Dendritic cell treated with granulocyte-macrophage colony-stimulating factor and Interleukin-4, amounts not matched to agents 40 ng/mL and 50 ng/mL, for 4 days (primary cell): ENCODE measurements around the gene LRPAP1.

Experiments used
- H3K27ac Mint-ChIP-seq: one replicate; pipeline ENCODE4 v1.8.0; 2022; ENCODE audit warnings: mild to moderate bottlenecking, mixed read lengths
- H3K27me3 Mint-ChIP-seq: one replicate; pipeline ENCODE4 v1.8.0; 2022; ENCODE audit warnings: mild to moderate bottlenecking, mixed read lengths
- H3K36me3 Mint-ChIP-seq: one replicate; pipeline ENCODE4 v1.8.0; 2022; ENCODE audit warnings: low read depth, mixed read lengths
- H3K4me1 Mint-ChIP-seq: one replicate; pipeline ENCODE4 v1.8.0; 2022; ENCODE audit warnings: low read depth, mixed read lengths
- H3K4me3 Mint-ChIP-seq: one replicate; pipeline ENCODE4 v1.8.0; 2022; ENCODE audit warnings: mild to moderate bottlenecking, moderate library complexity, mixed read lengths
- H3K9me3 Mint-ChIP-seq: one replicate; pipeline ENCODE4 v1.8.0; 2022; ENCODE audit warnings: mixed read lengths
- intact Hi-C: fragments of 100-400 bp; cut with micrococcal nuclease; formaldehyde crosslinking; loops from one replicate; pipeline ENCODE4 v1.15.0; 2022

The LRPAP1 gene

DNA sequence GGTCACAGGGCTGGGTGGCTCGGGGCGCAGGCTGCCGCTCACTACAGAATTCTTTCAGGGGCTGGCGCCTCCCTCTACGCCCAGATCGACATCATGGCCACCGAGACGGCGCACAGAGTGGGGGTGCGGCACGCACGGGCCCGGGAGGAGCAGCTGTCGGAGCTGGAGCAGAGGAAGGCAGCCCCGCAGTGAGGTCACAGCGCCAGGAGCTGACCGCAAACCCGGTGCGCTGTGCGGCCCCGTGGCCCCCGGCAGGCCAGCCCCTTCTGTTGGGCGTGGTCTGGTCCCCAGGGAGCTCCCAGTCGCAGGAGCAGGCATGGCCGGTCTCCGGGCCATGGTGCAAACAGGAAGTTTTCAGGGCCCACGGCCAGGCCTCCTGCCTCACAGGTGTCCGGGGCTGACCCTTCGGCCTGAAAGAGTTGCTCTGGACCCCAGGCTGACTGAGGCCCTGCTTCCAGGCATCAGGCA, 31.6 kb downstream of the LRPAP1 start:
- H3K4me1 Mint-ChIP-seq, result peaks cover 14% of the 10 kb centered on the region
- H3K4me3 Mint-ChIP-seq, result no peak overlapping the region
- H3K27ac Mint-ChIP-seq, result no peak overlapping the region
- intact Hi-C loops, result no loop called here
- H3K27me3 Mint-ChIP-seq, result peaks cover 15% of the 10 kb centered on the region
- no peaks in the 10 kb centered on the region for H3K9me3 Mint-ChIP-seq
- H3K36me3 Mint-ChIP-seq, result peaks cover 72% of the 10 kb centered on the region

DNA sequence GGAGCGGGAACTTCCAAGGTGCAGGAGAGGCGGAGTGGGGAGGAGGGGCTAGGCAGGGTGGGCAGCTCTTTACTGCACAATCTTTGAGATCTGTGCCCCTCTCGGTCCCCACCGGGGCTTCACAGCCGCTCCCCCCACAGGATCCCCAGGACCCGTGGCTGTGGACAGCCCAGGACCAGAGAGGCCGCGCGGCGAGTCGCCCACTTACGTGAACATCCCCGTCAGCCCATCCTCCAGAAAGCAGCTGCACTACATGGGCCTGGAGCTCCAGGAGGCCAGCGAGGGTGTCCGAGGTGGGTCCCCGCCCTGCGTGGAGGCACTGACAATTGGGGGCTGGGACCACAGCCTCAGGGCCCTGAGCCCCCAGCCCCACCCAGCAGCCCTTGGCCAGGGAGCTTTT, 32.1 kb downstream of the LRPAP1 start:
- H3K4me1 Mint-ChIP-seq, result peaks cover 14% of the 10 kb centered on the region
- intact Hi-C loops, result no loop called here
- H3K27ac Mint-ChIP-seq, result no peak overlapping the region
- H3K4me3 Mint-ChIP-seq, result no peak overlapping the region
- peaks cover 18% of the 10 kb centered on the region for H3K27me3 Mint-ChIP-seq
- H3K36me3 Mint-ChIP-seq, result peaks cover 66% of the 10 kb centered on the region
- H3K9me3 Mint-ChIP-seq, result no peaks in the 10 kb centered on the region

DNA sequence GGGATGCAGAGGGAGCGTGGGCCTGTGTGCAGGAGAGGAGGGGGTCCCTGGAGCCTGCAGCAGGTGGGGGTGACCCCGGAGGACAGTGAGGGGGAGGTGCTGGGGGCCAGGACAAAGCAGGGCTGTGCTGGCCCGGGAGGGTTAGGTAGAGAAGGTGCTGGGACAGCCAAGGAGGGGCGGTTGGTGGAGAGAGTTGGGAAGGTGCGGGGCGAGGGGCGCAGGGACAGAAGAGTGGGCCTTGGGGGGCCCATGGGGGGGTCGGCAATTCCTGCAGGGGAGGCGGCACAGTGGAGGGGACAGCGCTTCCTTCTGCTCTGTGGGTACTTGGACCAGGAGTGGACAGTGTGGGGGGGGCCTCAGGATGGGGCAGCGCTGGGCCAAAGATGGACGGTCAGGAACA, 32.5 kb downstream of the LRPAP1 start:
- Mint-ChIP-seq H3K4me3 (no peak overlapping the region), H3K27me3 (peaks cover 22% of the 10 kb centered on the region), H3K27ac (no peak overlapping the region), H3K9me3 (no peaks in the 10 kb centered on the region), H3K4me1 (peaks cover 14% of the 10 kb centered on the region), H3K36me3 (peaks cover 62% of the 10 kb centered on the region)
- intact Hi-C loops, result no loop called here

DNA sequence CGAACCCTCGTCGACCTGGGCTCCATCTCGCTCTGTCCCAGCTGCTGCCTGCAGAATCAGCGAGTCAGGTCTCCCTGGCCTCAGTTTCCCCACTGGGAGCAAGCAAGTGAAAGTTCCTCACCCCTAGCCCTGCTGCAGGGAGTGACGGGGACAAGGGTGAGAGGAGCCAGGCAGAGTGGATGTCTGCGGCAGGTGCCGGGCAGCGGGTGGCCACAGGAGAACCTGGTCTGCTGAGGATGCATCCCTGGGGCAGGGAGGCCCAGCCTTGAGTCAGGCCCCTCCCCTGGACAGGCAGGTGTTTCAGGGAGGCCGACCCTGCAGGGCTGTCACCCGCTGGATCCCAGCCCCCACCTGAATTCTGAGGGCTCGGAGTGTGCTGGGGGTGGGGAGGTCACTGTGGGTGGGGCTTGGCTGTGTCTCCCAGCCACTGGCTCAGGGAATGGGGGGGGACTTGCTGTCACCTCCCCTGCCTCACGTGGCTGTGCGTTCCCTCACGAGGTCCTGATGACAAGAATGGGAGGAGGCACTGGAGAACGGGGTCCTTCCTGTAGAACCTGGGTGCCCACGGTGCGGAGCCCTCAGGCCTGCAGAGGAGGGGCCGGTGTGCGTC, 33.2 kb downstream of the LRPAP1 start:
- peaks cover 55% of the 10 kb centered on the region for H3K36me3 Mint-ChIP-seq
- peaks cover 28% of the 10 kb centered on the region for H3K27me3 Mint-ChIP-seq
- no peak overlapping the region for H3K4me3 Mint-ChIP-seq
- no peak overlapping the region for H3K27ac Mint-ChIP-seq
- peaks cover 14% of the 10 kb centered on the region for H3K4me1 Mint-ChIP-seq
- H3K9me3 Mint-ChIP-seq, result no peaks in the 10 kb centered on the region
- intact Hi-C loops, result no loop called here

DNA sequence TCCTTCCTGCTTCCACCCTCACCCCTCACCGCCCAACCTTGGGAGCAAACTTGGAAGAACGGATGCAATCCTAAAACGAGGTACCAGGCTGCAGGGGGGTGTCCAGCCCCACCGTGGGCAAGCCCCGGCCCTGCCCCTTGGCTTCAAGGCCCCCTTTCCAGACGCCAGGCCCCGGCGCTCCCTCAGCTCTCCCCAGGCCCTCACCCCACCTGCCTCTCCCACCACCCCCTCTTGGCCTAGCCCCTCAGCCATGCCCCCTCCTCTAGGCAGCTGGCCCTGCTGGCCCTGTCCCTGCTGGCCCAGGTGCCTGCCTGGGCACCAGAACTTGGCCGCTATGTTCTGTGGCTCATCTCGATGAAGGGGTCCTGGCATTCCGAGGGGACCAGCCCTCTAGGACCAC, 33.8 kb downstream of the LRPAP1 start:
- Mint-ChIP-seq H3K4me1 (peaks cover 10% of the 10 kb centered on the region), H3K36me3 (peaks cover 49% of the 10 kb centered on the region), H3K9me3 (no peaks in the 10 kb centered on the region), H3K27ac (no peak overlapping the region), H3K4me3 (no peak overlapping the region), H3K27me3 (peaks cover 34% of the 10 kb centered on the region)
- intact Hi-C loops, result no loop called here

DNA sequence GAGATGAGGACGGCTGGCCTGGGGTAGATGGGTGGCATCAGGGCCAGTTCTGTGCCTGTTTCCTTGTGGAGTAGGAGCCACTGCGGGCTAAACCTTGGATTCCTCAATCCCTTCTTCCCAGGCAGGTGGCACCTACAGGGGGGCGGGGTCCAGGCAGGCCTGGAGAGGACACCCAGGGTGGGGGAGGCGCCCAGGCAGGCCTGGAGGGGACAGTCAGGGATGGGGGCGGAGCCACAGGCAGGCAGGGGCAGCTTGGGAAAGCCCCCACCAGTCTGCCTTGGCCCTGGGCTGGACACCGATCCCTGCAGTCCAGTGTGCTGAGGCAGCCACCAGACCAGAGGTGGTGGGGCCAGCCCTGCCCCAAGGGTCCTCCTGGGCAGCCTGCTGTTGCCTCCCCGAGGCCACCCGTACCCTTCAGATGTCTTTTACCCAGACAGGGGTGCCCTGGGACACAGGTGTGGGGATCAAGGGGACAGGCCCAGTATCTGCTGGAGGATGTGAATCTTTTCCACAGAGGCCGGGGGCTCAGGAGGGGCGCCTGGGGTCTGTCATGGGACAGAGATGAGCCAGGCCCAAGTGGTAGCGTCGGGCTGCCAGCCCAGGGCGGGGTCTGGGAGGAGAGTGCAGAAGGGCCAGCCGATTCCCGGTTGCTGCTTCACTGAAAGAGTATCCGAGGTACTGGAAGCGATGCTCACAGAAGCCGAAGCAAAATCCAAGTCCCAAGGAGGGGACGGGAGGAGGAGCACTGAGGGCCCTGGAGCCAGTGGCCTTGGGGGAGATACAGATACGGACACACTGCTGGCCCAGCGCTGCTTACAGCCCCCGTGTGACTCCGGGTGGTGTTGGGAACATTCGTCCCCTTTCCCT, 34.5 kb downstream of the LRPAP1 start:
- H3K27ac Mint-ChIP-seq, result no peak overlapping the region
- H3K9me3 Mint-ChIP-seq, result no peaks in the 10 kb centered on the region
- H3K27me3 Mint-ChIP-seq, result peaks cover 37% of the 10 kb centered on the region
- no peak overlapping the region for H3K4me3 Mint-ChIP-seq
- H3K36me3 Mint-ChIP-seq, result peaks cover 43% of the 10 kb centered on the region
- intact Hi-C loops, result no loop called here
- H3K4me1 Mint-ChIP-seq, result peaks cover 6% of the 10 kb centered on the region

DNA sequence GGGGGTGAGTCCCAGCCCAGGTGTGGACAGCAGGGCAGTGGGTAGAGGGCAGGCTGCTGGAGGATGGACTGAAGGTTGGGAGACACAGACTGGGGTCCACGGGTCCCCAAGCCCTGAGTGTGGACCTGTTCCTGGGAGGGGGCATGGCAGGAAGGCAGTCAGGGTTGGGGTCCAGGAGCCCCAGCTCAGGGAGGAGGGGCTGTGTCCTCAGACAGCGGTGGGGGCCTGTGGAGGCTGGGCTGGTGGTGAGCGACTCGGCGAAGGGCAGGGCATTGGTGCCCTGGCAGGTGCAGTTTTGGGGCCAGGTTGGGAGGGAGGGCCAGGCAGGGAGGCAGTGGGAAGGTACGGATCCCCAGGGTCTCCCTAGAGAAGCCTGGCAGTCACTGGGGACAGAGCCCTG, 35.1 kb downstream of the LRPAP1 start:
- peaks cover 36% of the 10 kb centered on the region for H3K36me3 Mint-ChIP-seq
- no peaks in the 10 kb centered on the region for H3K4me1 Mint-ChIP-seq
- no peak overlapping the region for H3K4me3 Mint-ChIP-seq
- no peak overlapping the region for H3K27ac Mint-ChIP-seq
- intact Hi-C loops, result no loop called here
- H3K27me3 Mint-ChIP-seq, result peaks cover 43% of the 10 kb centered on the region
- H3K9me3 Mint-ChIP-seq, result no peaks in the 10 kb centered on the region

DNA sequence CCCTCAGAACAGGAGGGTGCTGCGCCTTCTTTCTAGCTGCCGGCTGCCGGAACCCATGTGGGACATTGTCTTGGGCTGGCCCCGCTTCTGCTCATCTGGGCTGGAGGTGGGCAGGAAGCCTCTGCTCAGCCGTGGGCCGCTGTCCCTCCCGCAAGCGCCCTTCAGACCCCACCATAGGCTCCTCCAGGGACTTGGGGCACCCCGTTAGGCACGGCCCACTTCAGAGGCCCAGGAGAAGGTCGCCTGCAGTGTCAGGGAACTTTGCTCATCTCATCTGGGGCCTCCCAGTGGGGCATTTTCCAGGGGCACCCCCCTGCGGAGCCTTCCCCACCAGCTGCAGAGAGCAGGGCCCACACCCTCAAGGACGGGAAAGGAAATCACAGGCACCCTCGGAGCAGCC, 36.2 kb downstream of the LRPAP1 start:
- Mint-ChIP-seq H3K9me3 (no peaks in the 10 kb centered on the region), H3K36me3 (peaks cover 25% of the 10 kb centered on the region), H3K4me3 (no peak overlapping the region), H3K4me1 (peaks cover 4% of the 10 kb centered on the region), H3K27me3 (peaks cover 54% of the 10 kb centered on the region), H3K27ac (no peak overlapping the region)
- intact Hi-C loops, result no loop called here

DNA sequence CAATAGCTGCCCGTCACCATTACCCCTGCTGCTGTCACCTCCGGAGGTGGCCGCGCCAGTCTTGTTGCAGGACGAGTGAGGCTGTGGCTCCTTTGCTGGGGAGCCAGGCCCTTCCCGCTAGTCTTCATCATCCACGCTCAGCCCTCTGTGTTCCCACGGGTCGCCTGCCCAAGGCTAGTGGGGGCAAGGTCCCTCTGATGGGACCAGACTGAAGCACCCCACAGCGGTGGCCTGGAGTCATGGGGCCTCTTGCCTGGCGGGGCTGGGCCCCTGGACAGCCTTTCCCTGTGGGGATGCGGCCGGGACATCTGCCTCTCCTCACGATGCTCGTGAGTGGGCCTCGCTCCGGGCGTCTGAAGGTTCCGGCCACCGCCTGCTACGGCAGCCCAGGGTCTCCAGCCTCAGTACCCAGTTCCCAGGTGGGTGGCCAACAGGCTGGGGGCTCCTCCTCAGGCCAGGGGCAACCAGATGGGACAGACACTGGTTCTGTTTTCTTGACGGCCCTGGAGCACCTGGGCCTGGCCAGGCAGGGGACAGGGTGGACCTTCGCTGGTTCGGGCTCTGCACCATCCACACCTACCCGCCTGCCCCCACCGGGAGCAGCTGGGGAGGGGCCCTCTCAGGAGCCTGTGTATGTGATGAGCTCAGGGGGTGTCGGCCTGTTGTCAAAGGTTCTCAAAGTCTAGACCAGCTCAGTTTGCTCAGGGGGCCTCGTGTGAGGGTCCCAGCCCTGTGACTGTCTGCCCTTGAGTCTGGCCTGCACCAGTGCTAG, 36.8 kb downstream of the LRPAP1 start:
- Mint-ChIP-seq H3K9me3 (no peaks in the 10 kb centered on the region), H3K4me3 (no peak overlapping the region), H3K27me3 (peaks cover 61% of the 10 kb centered on the region), H3K4me1 (peaks cover 4% of the 10 kb centered on the region), H3K27ac (no peak overlapping the region), H3K36me3 (peaks cover 19% of the 10 kb centered on the region)
- intact Hi-C loops, result no loop called here

DNA sequence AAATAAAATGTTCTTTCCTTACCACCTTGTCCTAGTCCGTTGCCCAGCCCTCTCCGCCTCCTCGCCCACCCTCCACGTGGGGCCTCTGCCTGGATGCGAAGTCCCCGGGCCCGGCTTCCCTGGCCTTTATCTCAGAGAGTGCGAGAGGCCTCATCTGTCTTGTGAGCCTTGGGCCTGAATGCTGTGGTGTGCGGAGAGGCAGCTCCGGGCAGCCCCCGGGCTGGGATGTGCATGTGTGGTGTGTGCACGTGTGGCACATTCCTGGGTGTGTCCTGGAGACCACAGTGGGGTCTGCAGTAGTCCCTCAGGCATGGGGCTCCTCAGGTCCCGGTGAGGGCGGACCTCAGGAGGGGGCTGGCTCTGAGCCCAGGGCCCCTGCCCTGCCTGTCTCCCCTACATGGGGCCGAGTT, 37.8 kb downstream of the LRPAP1 start:
- intact Hi-C loops, result no loop called here
- Mint-ChIP-seq H3K36me3 (peaks cover 10% of the 10 kb centered on the region), H3K27ac (no peak overlapping the region), H3K27me3 (peaks cover 70% of the 10 kb centered on the region), H3K9me3 (no peaks in the 10 kb centered on the region), H3K4me3 (no peak overlapping the region), H3K4me1 (peaks cover 4% of the 10 kb centered on the region)

DNA sequence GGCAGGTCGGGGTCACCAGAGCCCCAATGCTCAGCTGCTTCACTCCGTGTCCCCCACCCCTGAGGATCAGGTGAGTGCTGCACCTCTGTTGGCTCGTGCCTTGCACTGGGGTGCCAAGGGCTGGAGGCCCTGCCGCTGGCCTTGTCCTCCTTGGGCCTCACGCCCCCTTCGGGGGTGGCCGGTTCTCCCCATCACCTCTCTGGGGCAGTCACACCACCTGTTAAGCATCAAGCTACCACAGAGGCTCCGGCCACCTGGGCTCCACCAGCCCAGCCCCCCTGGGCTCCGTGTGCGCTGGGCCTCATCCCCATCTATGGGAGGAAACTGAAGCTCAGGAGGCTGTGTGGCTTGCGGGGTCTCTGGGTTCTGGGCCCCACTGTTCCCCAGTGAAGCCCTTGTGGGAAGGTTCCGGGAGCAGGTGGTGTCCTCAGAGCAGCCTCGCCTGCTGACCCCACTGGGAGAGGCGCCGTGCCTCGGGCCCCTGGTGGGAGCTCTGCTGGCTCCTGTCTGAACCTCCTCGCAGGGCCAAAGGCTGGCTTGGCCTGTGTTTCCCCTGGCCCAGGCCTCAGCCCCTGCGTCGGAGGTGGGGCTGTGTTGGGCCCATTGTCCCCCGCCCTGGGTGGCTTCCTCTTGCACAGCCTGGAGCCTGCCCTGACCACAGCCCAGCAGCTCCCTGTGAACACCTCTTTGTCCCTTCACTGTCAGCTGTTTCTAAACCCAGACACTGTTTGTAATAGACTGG, 38.3 kb downstream of the LRPAP1 start:
- H3K27me3 Mint-ChIP-seq, result peaks cover 76% of the 10 kb centered on the region
- H3K9me3 Mint-ChIP-seq, result no peaks in the 10 kb centered on the region
- peaks cover 4% of the 10 kb centered on the region for H3K36me3 Mint-ChIP-seq
- peaks cover 4% of the 10 kb centered on the region for H3K4me1 Mint-ChIP-seq
- no peak overlapping the region for H3K4me3 Mint-ChIP-seq
- intact Hi-C loops, result no loop called here
- no peak overlapping the region for H3K27ac Mint-ChIP-seq

DNA sequence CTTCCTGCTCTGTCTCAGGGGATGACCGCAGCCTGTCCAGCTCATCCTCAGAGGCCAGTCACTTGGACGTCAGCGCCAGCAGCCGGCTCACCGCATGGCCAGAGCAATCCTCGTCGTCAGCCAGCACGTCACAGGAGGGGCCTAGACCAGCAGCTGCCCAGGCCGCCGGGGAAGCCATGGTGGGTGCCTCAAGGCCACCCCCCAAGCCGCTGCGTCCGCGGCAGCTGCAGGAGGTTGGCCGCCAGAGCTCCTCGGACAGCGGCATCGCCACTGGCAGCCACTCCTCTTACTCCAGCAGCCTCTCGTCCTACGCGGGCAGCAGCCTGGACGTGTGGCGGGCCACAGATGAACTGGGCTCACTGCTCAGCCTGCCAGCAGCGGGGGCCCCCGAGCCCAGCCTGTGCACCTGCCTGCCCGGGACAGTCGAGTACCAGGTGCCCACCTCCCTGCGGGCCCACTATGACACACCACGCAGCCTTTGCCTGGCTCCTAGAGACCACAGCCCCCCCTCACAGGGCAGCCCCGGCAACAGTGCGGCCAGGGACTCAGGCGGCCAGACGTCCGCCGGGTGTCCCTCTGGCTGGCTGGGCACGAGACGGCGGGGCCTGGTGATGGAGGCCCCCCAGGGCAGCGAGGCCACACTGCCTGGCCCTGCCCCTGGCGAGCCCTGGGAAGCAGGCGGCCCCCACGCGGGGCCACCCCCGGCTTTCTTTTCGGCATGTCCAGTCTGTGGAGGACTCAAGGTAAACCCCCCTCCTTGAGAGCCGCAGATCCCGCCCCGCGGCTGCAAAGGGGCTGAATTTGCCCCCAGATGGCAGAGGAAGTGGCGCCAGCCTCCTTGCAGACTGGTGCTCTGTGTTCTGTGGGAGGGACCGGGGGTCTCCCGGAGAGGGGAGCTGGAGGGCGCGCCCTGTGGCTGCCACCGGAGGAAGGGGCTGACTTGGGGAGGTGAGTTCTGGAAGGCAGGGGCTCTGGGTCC, 39.2 kb downstream of the LRPAP1 start:
- Mint-ChIP-seq H3K36me3 (no peaks in the 10 kb centered on the region), H3K27ac (no peak overlapping the region), H3K4me1 (peaks cover 4% of the 10 kb centered on the region), H3K27me3 (peaks cover 83% of the 10 kb centered on the region), H3K9me3 (no peaks in the 10 kb centered on the region), H3K4me3 (no peak overlapping the region)
- intact Hi-C loops, result no loop called here
